AG04450 (cell line): ENCODE results near the gene NPAS3. TPM values are rescaled to one million over a fixed set of nuclear protein-coding genes. Genes with fewer than 3 reads are reported as not detected.

Source experiments
- CTCF ChIA-PET: fragments of 300-600, 350-600 bp; formaldehyde crosslinking; extraction: SDS; loops from one replicate; lab custom pipeline; 2022; ENCODE audit warnings: antibody characterized with exemption, inconsistent platforms; lab: Charles Lee
- POLR2A ChIA-PET: fragments of 350-600 bp; formaldehyde crosslinking; extraction: SDS; loops from one replicate; lab custom pipeline; 2021; ENCODE audit warnings: antibody characterized with exemption, inconsistent platforms; lab: Yijun Ruan, JAX
- DNase-seq: peaks from one replicate; pipeline ENCODE4 v3.0.0-alpha.2; 2011; ENCODE audit warnings: low read depth, low spot score
- H3K27ac ChIP-seq: one replicate; pipeline ENCODE4 v1.5.1; 2012; ENCODE audit warnings: low read depth, low read length, control low read depth
- H3K27me3 ChIP-seq: one replicate; pipeline ENCODE4 v1.6.0; 2012; ENCODE audit warnings: low read length; ENCODE audit not compliant: control insufficient read depth, insufficient read depth
- H3K4me3 ChIP-seq: 2 replicates; pipeline ENCODE4 v1.5.1; 2011; ENCODE audit warnings: mild to moderate bottlenecking, low read depth, low read length, control low read depth
- H3K9me3 ChIP-seq: 2 replicates; pipeline ENCODE4 v1.5.1; 2012; ENCODE audit warnings: low read length; ENCODE audit not compliant: control insufficient read depth, insufficient read depth
- polyA plus RNA-seq: library from polyadenylated mRNA; depleted of rRNA; stranded (reverse); fragments of >200 nt; gene quantifications from 2 replicates; pipeline ENCODE4 v1.2.3, GENCODE V29; 2011
- TF ChIP-seq, protein P1 (sequence below): IDR thresholded peaks from 2 replicates; pipeline ENCODE4 v1.5.1; 2011; ENCODE audit warnings: low read depth, low read length, control low read depth, inconsistent platforms

The NPAS3 gene
- polyA plus RNA-seq, 1 experiment = not detected

DNA sequence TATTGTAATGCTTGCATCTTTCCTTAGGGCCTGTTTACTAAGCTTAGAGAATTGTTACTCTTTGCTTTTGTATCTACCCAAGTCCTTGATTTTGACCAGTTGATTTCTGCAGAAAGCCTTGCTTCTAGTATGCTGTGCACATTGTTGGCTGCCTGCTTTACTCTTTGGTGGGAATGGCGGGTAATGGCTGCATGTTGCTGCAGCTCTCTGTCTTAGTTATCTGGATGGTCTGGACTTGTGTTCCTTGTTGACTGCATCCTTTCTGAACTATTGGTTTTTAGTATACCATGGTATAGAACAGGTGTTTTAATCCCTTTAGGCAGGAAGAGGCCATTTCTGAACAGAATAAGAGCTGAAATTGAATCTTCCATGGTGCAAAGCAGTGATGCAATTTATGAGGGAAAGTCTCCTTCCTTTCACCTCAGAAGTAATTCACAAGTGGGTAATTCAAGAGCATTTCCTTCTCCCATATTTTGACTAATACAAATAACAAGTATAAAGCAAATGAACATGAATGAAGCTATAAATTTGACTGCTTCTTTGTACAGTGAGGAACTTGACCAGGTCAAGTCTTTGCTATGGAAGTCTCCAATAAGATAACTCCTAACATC, 466.4 kb downstream of the NPAS3 start:
- TF ChIP-seq, protein P1, sequence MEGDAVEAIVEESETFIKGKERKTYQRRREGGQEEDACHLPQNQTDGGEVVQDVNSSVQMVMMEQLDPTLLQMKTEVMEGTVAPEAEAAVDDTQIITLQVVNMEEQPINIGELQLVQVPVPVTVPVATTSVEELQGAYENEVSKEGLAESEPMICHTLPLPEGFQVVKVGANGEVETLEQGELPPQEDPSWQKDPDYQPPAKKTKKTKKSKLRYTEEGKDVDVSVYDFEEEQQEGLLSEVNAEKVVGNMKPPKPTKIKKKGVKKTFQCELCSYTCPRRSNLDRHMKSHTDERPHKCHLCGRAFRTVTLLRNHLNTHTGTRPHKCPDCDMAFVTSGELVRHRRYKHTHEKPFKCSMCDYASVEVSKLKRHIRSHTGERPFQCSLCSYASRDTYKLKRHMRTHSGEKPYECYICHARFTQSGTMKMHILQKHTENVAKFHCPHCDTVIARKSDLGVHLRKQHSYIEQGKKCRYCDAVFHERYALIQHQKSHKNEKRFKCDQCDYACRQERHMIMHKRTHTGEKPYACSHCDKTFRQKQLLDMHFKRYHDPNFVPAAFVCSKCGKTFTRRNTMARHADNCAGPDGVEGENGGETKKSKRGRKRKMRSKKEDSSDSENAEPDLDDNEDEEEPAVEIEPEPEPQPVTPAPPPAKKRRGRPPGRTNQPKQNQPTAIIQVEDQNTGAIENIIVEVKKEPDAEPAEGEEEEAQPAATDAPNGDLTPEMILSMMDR = no peak
- ChIA-PET POLR2A (no interaction called here), CTCF (no interaction called here)
- Histone ChIP-seq H3K9me3 (no peaks in the 10 kb centered on the region), H3K4me3 (no peak overlapping the region), H3K27ac (no peak overlapping the region), H3K27me3 (no peaks in the 10 kb centered on the region)
- no peak for DNase-seq

DNA sequence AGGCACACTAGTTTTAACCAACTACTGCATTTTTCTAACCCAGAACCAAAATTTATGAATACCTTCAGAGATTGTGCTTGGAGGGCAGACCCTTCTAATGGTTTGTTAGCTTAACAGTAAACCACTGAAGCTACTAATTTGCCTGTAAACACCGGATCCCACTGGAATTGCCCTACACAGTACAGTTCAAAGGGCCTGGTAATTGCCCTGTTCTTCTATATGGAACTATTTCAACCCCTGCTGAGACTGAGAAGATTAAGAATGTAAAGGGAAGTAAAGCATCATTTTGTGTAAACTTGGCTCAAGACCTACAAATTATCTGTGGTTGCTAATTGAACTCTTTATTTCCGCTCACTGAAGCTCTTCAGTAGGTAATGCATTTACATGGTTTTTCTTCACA, 468.1 kb downstream of the NPAS3 start:
- Histone ChIP-seq H3K27me3 (no peaks in the 10 kb centered on the region), H3K9me3 (no peaks in the 10 kb centered on the region), H3K4me3 (no peak overlapping the region), H3K27ac (no peak overlapping the region)
- DNase-seq = no peak
- ChIA-PET POLR2A (no interaction called here), CTCF (no interaction called here)
- TF ChIP-seq, protein P1 = no peak

DNA sequence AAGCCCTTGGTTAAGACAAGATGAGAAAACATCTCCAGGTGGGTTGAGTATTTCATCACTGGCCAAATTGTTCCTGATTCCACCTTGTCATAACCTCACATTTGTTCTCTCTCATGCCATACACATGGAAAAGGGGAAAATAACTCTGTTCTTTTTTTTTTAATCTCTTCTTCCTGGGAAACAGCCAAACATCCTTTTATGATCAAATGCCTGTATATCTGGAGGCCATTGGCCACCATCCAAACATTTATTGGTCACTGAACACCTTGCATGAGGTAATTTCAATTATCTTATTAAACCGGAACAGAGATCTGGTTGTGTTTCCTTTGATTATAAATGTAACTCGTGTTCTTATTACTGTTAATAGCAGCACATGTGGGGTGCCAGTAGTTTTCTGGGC, 469.6 kb downstream of the NPAS3 start:
- TF ChIP-seq, protein P1 = no peak
- DNase-seq = no peak
- ChIA-PET CTCF (no interaction called here), POLR2A (no interaction called here)
- Histone ChIP-seq H3K27ac (no peak overlapping the region), H3K27me3 (no peaks in the 10 kb centered on the region), H3K4me3 (no peak overlapping the region), H3K9me3 (no peaks in the 10 kb centered on the region)

DNA sequence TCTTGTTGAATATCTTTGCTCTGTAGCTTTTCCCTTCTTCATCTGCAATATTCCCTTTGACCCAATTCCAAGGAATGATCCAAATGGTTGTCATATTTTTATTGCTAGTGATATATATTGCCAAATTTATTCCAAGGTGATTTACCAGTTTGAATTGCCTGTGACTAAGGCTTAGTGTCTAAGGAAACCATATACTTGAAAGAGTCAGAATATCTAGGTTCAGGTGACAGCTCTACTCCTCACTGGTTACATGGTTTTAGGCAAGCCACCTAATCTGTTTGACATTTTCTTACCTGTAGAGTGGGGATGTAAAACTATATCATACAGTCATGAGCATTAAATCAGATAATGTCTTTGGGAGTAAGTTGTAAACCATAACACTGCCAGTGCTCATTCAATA, 473.8 kb downstream of the NPAS3 start:
- Histone ChIP-seq H3K9me3 (no peaks in the 10 kb centered on the region), H3K27ac (no peak overlapping the region), H3K27me3 (no peaks in the 10 kb centered on the region), H3K4me3 (no peak overlapping the region)
- TF ChIP-seq, protein P1 = no peak
- DNase-seq = no peak
- ChIA-PET POLR2A (no interaction called here), CTCF (no interaction called here)

DNA sequence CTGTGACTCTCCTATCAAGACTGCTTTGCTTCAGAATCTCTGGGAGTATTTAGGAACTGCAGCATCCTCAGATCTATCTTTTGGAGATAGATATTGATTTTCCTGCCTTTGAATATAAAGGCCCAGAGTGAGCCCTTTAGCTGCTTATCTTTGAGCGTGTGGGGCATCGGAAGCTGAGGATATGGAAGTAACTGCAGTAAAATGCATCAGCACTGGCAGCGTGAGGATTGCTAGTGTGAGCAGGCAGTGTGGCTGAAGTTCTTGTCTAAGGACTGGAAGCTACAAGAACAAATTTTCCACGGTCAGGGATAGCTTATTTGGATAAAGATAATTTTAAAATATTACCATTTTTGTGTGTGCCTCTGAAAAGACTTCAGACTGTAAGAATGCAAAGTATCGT, 474.7 kb downstream of the NPAS3 start:
- no peak overlapping the region for H3K4me3 ChIP-seq
- DNase-seq = no peak
- POLR2A ChIA-PET = no interaction called here
- H3K9me3 ChIP-seq = no peaks in the 10 kb centered on the region
- TF ChIP-seq, protein P1 = no peak
- H3K27me3 ChIP-seq = no peaks in the 10 kb centered on the region
- CTCF ChIA-PET = no interaction called here
- H3K27ac ChIP-seq = no peak overlapping the region
